ENCODE results near the gene RABGAP1L. TPM values are rescaled to one million over a fixed set of nuclear protein-coding genes. Genes with fewer than 3 reads are reported as not detected.

RABGAP1L gene
- total RNA-seq, 1 experiment from 2014 or later = 29.3 TPM

- no peak for ATAC-seq
- RAD21 ChIA-PET (ENCODE audit: low non-redundant PET in 1 of 2, low total read pairs in 2 of 2, uncharacterized antibody in 2 of 2, unreplicated experiment in 2 of 2) = no interaction called here
- CTCF ChIA-PET = no interaction called here
- Histone ChIP-seq H3K4me1 (ENCODE audit: control insufficient read depth in 1 of 2, insufficient read depth in 2 of 2, low read length in 2 of 2) (peaks cover 2 to 8% of the 10 kb centered on the region in 2 experiments; a peak in 3 of 4 replicates), H3K36me3 (ENCODE audit: control insufficient read depth in 1 of 2, insufficient read depth in 2 of 2, low read length in 2 of 2) (no peaks in the 10 kb centered on the region), H3K9me3 (ENCODE audit: control insufficient read depth in 1 of 2, insufficient read depth in 1 of 2, low read depth in 1 of 2, low read length in 2 of 2) (no peaks in the 10 kb centered on the region), H3K4me2 (ENCODE audit: low read length) (no peak overlapping the region), H3K4me3 (replicated peaks in 1 of 2; ENCODE audit: low read depth in 1 of 2, low read length in 2 of 2) (no peak overlapping the region), H3K27ac (ENCODE audit: low read depth, low read length) (no peak overlapping the region), H3K9me2 (ENCODE audit: insufficient read depth) (no peaks in the 10 kb centered on the region), H4K20me1 (ENCODE audit: insufficient read depth) (no peaks in the 10 kb centered on the region), H3K79me2 (ENCODE audit: insufficient read depth, low read length) (no peaks in the 10 kb centered on the region), H3K27me3 (ENCODE audit: insufficient read depth, low read length) (no peaks in the 10 kb centered on the region), H2AFZ (ENCODE audit: low read depth, low read length, poor library complexity, severe bottlenecking) (no peak overlapping the region), H3K9ac (ENCODE audit: low read length) (no peak overlapping the region)
- POLR2A ChIA-PET = no interaction called here
- TF ChIP-seq SP1 (IDR thresholded peaks at IDR 0.05; ENCODE audit: low read depth) (no peak), FOSL1 (IDR thresholded peaks at IDR 0.05; ENCODE audit: low read depth) (no peak), JUND (IDR thresholded peaks at IDR 0.05) (no peak), ZFX (IDR thresholded peaks at IDR 0.05) (no peak), REST (IDR thresholded peaks at IDR 0.05; ENCODE audit: low read depth) (no peak), ATF3 (IDR thresholded peaks at IDR 0.05) (no peak)
- intact Hi-C loops (cut with micrococcal nuclease) = no loop called here
- BruUV-seq (replicated peaks) = no TSS peak
- DNase-seq (ENCODE audit: low read depth, low spot score) = no peak
These were observed 812.6 kb downstream of the RABGAP1L start for GRCh38 chr1:174971902-174972301.

- H3K27me3 ChIP-seq (ENCODE audit: insufficient read depth, low read length) = no peaks in the 10 kb centered on the region
- no peaks in the 10 kb centered on the region for H3K36me3 ChIP-seq (ENCODE audit: control insufficient read depth in 1 of 2, insufficient read depth in 2 of 2, low read length in 2 of 2)
- RAD21 ChIA-PET (ENCODE audit: low non-redundant PET in 1 of 2, low total read pairs in 2 of 2, uncharacterized antibody in 2 of 2, unreplicated experiment in 2 of 2) = no interaction called here
- POLR2A ChIA-PET = no interaction called here
- no peaks in the 10 kb centered on the region for H3K79me2 ChIP-seq (ENCODE audit: insufficient read depth, low read length)
- no TSS peak for BruUV-seq (replicated peaks)
- no peak overlapping the region for H3K9ac ChIP-seq (ENCODE audit: low read length)
- no peak for ATAC-seq
- DNase-seq (ENCODE audit: low read depth, low spot score) = no peak
- no peaks in the 10 kb centered on the region for H3K9me2 ChIP-seq (ENCODE audit: insufficient read depth)
- H3K4me2 ChIP-seq (ENCODE audit: low read length) = no peak overlapping the region
- H2AFZ ChIP-seq (ENCODE audit: low read depth, low read length, poor library complexity, severe bottlenecking) = no peak overlapping the region
- intact Hi-C loops (cut with micrococcal nuclease) = no loop called here
- H3K4me3 ChIP-seq (replicated peaks in 1 of 2; ENCODE audit: low read depth in 1 of 2, low read length in 2 of 2) = no peak overlapping the region
- no peak overlapping the region for H3K27ac ChIP-seq (ENCODE audit: low read depth, low read length)
- CTCF ChIA-PET = no interaction called here
- H4K20me1 ChIP-seq (ENCODE audit: insufficient read depth) = no peaks in the 10 kb centered on the region
- peaks cover 0 to 10% of the 10 kb centered on the region in 2 experiments; a peak in 2 of 4 replicates for H3K4me1 ChIP-seq (ENCODE audit: control insufficient read depth in 1 of 2, insufficient read depth in 2 of 2, low read length in 2 of 2)
- TF ChIP-seq ZNF274 (IDR thresholded peaks at IDR 0.05; ENCODE audit: low read depth, low read length) (no peak), CEBPB (IDR thresholded peaks at IDR 0.05; ENCODE audit: low read depth) (no peak), EGR1 (IDR thresholded peaks at IDR 0.05; ENCODE audit: low read depth) (no peak)
- no peaks in the 10 kb centered on the region for H3K9me3 ChIP-seq (ENCODE audit: control insufficient read depth in 1 of 2, insufficient read depth in 1 of 2, low read depth in 1 of 2, low read length in 2 of 2)
These were observed 815.4 kb downstream of the RABGAP1L start for GRCh38 chr1:174974711-174975119.

All from HCT116 (cell line).